ENCODE results near the gene PREP. TPM values are rescaled to one million over a fixed set of nuclear protein-coding genes. Genes with fewer than 3 reads are reported as not detected.

Gene PREP
- total and polyA plus RNA-seq, 2 of the 8 experiments (the other 6 are each of a cell fraction or from before 2014, with no cell fraction given) = 26.8 to 70.0 TPM

GRCh38 chr6:105346052-105346451, 56.8 kb downstream of the PREP start:
- POLR2A ChIA-PET (ENCODE audit: partially characterized antibody) = interaction anchor here (0.5 to 1.1 kb wide), 2 partner anchors 368 to 488 kb away, joined by 4 to 5 read pairs; no protein-coding TSS in a partner anchor
- CTCF ChIA-PET (ENCODE audit: partially characterized antibody) = interaction anchor here (0.8 to 2.0 kb wide), 4 partner anchors 8 to 57 kb away, joined by 3 to 5 read pairs (median 5); partner anchors contain the start of gene PREP
- Histone ChIP-seq H3K23me2 (ENCODE audit: low read depth, low read length) (no peaks in the 10 kb centered on the region), H4K8ac (ENCODE audit: extremely low read depth, insufficient read depth, low read length) (no peak overlapping the region), H2BK5ac (ENCODE audit: low read depth, low read length) (no peak overlapping the region), H2AFZ (ENCODE audit: low read length) (no peak overlapping the region), H2BK20ac (ENCODE audit: low read length) (no peak overlapping the region), H4K91ac (replicated peaks; ENCODE audit: insufficient read length, low read length) (no peak overlapping the region), H3K4me2 (ENCODE audit: insufficient read depth in 1 of 2, low read depth in 2 of 2, low read length in 2 of 2) (no peak overlapping the region), H3K36me3 (ENCODE audit: control insufficient read depth in 2 of 4, insufficient read depth in 4 of 4, low read length in 3 of 4) (peaks cover 0 to 5% (median 2%) of the 10 kb centered on the region in 4 experiments; a peak in 4 of 8 replicates), H2BK12ac (ENCODE audit: low read depth, low read length) (no peak overlapping the region), H2AK5ac (ENCODE audit: low read depth, low read length) (no peak overlapping the region), H3K79me1 (ENCODE audit: low read depth, low read length) (no peaks in the 10 kb centered on the region), H3K4me1 (replicated peaks in 1 of 4; ENCODE audit: control insufficient read depth in 3 of 4, insufficient read depth in 4 of 4, low read length in 3 of 4) (no peaks in the 10 kb centered on the region), H3K23ac (ENCODE audit: insufficient read length) (no peak overlapping the region), H2BK120ac (replicated peaks; ENCODE audit: low read depth, low read length) (no peak overlapping the region), H3K4ac (replicated peaks; ENCODE audit: insufficient read length, low read depth, low read length) (no peak overlapping the region), H3K18ac (ENCODE audit: extremely low read depth, low read length) (no peak overlapping the region), H2BK15ac (ENCODE audit: low read length) (no peak overlapping the region), H3K56ac (replicated peaks; ENCODE audit: insufficient read length, low read depth, low read length) (no peak overlapping the region), H3K9me3 (ENCODE audit: insufficient read depth in 2 of 2, low read depth in 1 of 2, low read length in 1 of 2) (no peaks in the 10 kb centered on the region), H3K9ac (replicated peaks in 1 of 4; ENCODE audit: extremely low read depth in 1 of 4, low read depth in 3 of 4, low read length in 3 of 4) (no peak overlapping the region), H3K27me3 (replicated peaks in 1 of 4; ENCODE audit: control insufficient read depth in 3 of 4, extremely low read depth in 1 of 4, insufficient read depth in 3 of 4, low read length in 3 of 4) (no peaks in the 10 kb centered on the region), H4K20me1 (replicated peaks in 1 of 2; ENCODE audit: control insufficient read depth in 1 of 2, insufficient read depth in 2 of 2, low read length in 2 of 2) (no peaks in the 10 kb centered on the region), H3K79me2 (ENCODE audit: control insufficient read depth in 1 of 2, insufficient read depth in 2 of 2, low read length in 2 of 2) (no peaks in the 10 kb centered on the region), H3K14ac (ENCODE audit: insufficient read length) (no peak overlapping the region), H4K5ac (ENCODE audit: insufficient read length, low read depth, low read length) (no peak overlapping the region), H3K4me3 (ENCODE audit: extremely low read depth in 1 of 4, insufficient read depth in 2 of 4, low read depth in 3 of 4, low read length in 4 of 4) (no peak overlapping the region), H3K27ac (ENCODE audit: low read depth, low read length) (no peak overlapping the region)
- TF ChIP-seq EZH2 (IDR thresholded peaks at IDR 0.05; ENCODE audit: low read depth, low read length, severe bottlenecking) (no peak), CTCF (IDR thresholded peaks at IDR 0.05; ENCODE audit: control extremely low read depth in 1 of 3, insufficient read depth in 1 of 3, low read depth in 1 of 3, low read length in 3 of 3) (no peak), MAX (IDR thresholded peaks at IDR 0.05) (no peak)
- FAIRE-seq (no peak), DNase-seq (ENCODE audit: low read depth in 1 of 2, low spot score in 2 of 2) (no peak)
- WGBS, 2 experiments (ENCODE audit: extremely low coverage in 1 of 2, insufficient coverage in 1 of 2, insufficient read length in 1 of 2, insufficient replicate concordance in 2 of 2, low coverage in 1 of 2, low lambda C conversion rate in 2 of 2, missing lambda C conversion rate in 1 of 2) = 86% methylated on average over 3 of the region's 3 CpGs; no CpG with 5 or more reads in 1 of the 2 experiments

Measured in H1 (cell line).